Tibial nerve (tissue), 4 donors: ENCODE results near the gene MEGF6. TPM values are rescaled to one million over a fixed set of nuclear protein-coding genes. Genes with fewer than 3 reads are reported as not detected.

ENCODE experiments used
- DNase-seq, 2 donors: peaks; one replicate each; pipeline ENCODE4 v3.0.0-alpha.2; 2019; ENCODE audit warnings: low spot score in 2 of 2
- H3K27ac ChIP-seq, 4 donors: fragments of 200-600 bp; sonication (generic) in 3 of 4; one replicate each; pipeline ENCODE4 v1.5.1; 2017 to 2019; ENCODE audit warnings: mild to moderate bottlenecking in 1 of 4
- H3K27me3 ChIP-seq, 2 donors: fragments of 200-600 bp; sonication (generic) in 1 of 2; one replicate each; pipeline versions ENCODE4 v1.5.1 to v1.6.0; 2017 to 2019
- H3K36me3 ChIP-seq, 3 donors: fragments of 200-600 bp; sonication (generic); one replicate each; pipeline ENCODE4 v1.5.1; 2018 to 2019
- H3K4me1 ChIP-seq, 4 donors: fragments of 200-600 bp; sonication (generic) in 3 of 4; one replicate each; pipeline ENCODE4 v1.5.1; 2017 to 2019
- H3K4me3 ChIP-seq, 4 donors: fragments of 200-600 bp; sonication (generic) in 3 of 4; one replicate each; pipeline ENCODE4 v1.5.1; 2017 to 2019; ENCODE audit warnings: mild to moderate bottlenecking in 1 of 4, moderate library complexity in 1 of 4
- H3K9me3 ChIP-seq, 4 donors: fragments of 200-600 bp; sonication (generic) in 3 of 4; one replicate each; pipeline ENCODE4 v1.5.1; 2017 to 2019
- EP300 ChIP-seq, 2 donors: sonication (generic); formaldehyde crosslinking; IDR thresholded peaks; one replicate each; pipeline ENCODE4 v1.6.1; 2017; ENCODE audit warnings: antibody characterized with exemption in 2 of 2, mild to moderate bottlenecking in 1 of 2
- POLR2A ChIP-seq, 2 donors: fragments of 450-650 bp; IDR thresholded peaks; one replicate each; pipeline ENCODE4 v1.6.1; 2017; ENCODE audit warnings: antibody characterized with exemption in 2 of 2, mild to moderate bottlenecking in 2 of 2, moderate library complexity in 2 of 2
- WGBS, 2 donors: methylation state at CpG; one replicate each; pipeline ENCODE4 v1.1.5; 2018; 5-methylcytosine and 5-hydroxymethylcytosine counted together
- total RNA-seq, 4 donors: library from RNA; depleted of rRNA; stranded (reverse); fragments of >200 nt; gene quantifications; one replicate each; pipeline ENCODE4 v1.1.0, GENCODE V29; 2016
- TF ChIP-seq, protein P1 (sequence below), 5 experiments: fragments of 200-600 bp in 3 of 5; fragments of 450-650 bp in 2 of 5; sonication (generic) in 3 of 5; IDR thresholded peaks; one replicate each; pipeline ENCODE4 v1.5.1; 2016 to 2019; ENCODE audit warnings: antibody characterized with exemption in 5 of 5, mild to moderate bottlenecking in 3 of 5, moderate library complexity in 2 of 5

MEGF6 gene
- total RNA-seq, 4 donors from 2014 or later = 25.3 to 63.3 (median 42.8) TPM

DNA sequence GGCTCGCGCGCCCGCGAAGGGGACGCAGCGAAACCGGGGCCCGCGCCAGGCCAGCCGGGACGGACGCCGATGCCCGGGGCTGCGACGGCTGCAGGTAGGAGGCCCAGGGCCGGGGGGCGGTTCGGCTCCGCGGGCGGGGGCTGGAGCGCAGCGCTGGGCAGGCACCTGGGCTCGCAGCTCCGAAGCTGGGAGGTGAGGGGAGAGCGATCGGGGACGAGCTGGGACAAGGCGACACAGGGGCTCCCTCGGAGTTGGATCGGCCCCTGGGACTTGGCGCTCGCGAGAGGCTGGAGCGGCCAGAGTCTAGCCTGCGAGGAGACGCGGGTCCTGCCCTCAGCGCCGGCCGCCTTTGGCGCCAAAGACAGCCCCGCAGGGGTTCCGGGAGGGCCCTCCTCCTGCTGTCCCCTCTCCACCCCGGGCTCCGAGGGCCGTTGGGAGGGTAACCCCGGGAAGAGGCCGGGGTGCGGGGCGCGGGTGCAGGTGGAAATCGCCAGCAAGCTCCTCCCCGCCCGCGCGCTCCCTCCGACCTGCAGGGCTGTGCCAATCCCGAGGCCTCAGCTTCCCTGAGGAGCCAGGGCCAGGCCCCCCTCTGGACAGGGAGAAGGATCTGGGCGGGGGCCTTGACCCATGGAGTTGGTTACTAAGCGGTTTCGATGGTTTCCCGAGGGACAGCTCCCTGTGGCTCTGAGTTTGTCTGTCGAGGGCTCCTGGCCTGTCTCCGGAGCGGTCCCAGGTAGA is 41.4 kb upstream of the MEGF6 start:
- no peak for DNase-seq
- Histone ChIP-seq H3K36me3 (no peaks in the 10 kb centered on the region), H3K4me3 (peak overlapping the region in 2 of 4 donors; percentile 1 to 45), H3K4me1 (peaks cover 0 to 48% (median 21%) of the 10 kb centered on the region in 4 donors), H3K9me3 (no peaks in the 10 kb centered on the region), H3K27me3 (peaks cover 5 to 64% of the 10 kb centered on the region in 2 donors), H3K27ac (no peak overlapping the region)
- 12 to 20% methylated on average over 17 to 48 of the region's 68 CpGs for WGBS, 2 donors
- no peak for TF ChIP-seq POLR2A (IDR thresholded peaks at IDR 0.05)
- TF ChIP-seq, protein P1, sequence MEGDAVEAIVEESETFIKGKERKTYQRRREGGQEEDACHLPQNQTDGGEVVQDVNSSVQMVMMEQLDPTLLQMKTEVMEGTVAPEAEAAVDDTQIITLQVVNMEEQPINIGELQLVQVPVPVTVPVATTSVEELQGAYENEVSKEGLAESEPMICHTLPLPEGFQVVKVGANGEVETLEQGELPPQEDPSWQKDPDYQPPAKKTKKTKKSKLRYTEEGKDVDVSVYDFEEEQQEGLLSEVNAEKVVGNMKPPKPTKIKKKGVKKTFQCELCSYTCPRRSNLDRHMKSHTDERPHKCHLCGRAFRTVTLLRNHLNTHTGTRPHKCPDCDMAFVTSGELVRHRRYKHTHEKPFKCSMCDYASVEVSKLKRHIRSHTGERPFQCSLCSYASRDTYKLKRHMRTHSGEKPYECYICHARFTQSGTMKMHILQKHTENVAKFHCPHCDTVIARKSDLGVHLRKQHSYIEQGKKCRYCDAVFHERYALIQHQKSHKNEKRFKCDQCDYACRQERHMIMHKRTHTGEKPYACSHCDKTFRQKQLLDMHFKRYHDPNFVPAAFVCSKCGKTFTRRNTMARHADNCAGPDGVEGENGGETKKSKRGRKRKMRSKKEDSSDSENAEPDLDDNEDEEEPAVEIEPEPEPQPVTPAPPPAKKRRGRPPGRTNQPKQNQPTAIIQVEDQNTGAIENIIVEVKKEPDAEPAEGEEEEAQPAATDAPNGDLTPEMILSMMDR (IDR thresholded peaks at IDR 0.05) = no peak
- no peak for TF ChIP-seq EP300 (IDR thresholded peaks at IDR 0.05)

DNA sequence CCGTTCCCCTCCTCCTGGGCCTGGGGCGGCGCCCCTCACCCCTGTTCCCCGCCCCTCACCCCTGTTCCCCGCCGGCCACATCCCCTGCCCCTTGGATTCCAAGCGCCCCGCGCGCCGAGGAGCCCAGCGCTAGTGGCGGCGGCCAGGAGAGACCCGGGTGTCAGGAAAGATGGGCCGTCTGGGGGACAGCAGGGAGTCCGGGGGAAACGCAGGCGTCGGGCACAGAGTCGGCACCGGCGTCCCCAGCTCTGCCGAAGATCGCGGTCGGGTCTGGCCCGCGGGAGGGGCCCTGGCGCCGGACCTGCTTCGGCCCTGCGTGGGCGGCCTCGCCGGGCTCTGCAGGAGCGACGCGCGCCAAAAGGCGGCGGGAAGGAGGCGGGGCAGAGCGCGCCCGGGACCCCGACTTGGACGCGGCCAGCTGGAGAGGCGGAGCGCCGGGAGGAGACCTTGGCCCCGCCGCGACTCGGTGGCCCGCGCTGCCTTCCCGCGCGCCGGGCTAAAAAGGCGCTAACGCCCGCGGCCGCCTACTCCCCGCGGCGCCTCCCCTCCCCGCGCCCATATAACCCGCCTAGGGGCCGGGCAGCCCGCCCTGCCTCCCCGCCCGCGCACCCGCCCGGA is 40.7 kb upstream of the MEGF6 start, which contains the start of gene TP73:
TSS of gene TP73 (plus strand) at position 587 of the 618 bp plus-strand sequence. CDS start 29,850 bp downstream, outside the sequence.
- WGBS, 2 donors = 2% methylated on average over 12 of the region's 80 CpGs; no CpG with 5 or more reads in 1 of the 2 donors
- peak within 1 kb of the TSS in 3 of 4 donors; percentile 1 to 45 (median 17) for H3K4me3 ChIP-seq
- no peak for DNase-seq
- H3K27ac ChIP-seq = no peak within 1 kb of the TSS
- peaks cover 5 to 57% of the 10 kb centered on the region in 2 donors for H3K27me3 ChIP-seq
- TF ChIP-seq, protein P1 (IDR thresholded peaks at IDR 0.05) = no peak
- TF ChIP-seq POLR2A (IDR thresholded peaks at IDR 0.05) (no peak), EP300 (IDR thresholded peaks at IDR 0.05) (no peak)
- no peaks in the 10 kb centered on the region for H3K9me3 ChIP-seq
- H3K4me1 ChIP-seq = peaks cover 0 to 48% (median 21%) of the 10 kb centered on the region in 4 donors
- H3K36me3 ChIP-seq = peaks cover 0 to 5% (median 0%) of the 10 kb centered on the region in 3 donors

DNA sequence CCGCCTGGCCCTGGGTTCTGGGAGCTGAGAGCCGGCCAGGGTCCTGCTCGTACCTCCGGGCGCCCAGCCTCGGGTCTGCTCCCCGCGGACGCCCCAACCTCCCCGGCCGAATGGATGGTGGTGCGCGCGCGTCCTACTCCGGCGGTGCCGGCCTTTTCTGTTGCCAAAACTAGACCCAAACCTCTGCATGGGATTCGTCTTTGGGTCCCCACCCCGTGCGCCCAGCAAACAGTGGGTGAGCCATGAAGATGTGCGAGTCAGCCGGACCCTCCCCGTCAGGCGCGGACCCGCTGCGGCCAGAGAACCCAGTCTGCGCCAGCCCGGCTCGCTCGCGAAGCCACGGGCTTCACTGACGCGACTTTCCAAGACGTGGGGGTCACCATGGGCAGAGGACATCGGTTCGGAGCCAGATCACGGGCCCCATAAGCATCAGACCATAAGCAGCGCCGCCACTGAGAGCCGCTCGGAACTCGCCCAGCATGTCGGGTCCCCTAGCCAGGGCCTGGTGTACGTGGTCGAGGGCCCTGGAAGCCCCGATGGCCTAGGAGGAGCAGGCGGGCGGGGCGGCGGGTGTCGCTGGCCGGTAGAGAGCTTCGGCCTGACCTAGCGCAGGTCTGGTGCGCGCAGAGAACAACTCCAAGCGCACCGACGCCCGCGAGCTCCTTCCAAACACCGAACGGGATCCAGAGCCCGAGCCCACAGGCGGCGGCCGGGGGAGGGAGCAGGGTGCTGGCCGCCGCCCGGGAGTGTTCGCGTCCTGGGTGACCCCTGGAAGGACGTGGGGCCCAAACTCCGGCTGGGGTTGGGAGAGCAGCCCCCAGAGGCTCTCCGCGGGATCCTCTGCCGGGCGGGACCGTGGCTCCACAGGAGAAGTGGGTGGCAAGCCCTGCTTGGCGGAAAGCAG is 40.0 kb upstream of the MEGF6 start:
- TF ChIP-seq, protein P1 (IDR thresholded peaks at IDR 0.05) = no peak
- Histone ChIP-seq H3K4me3 (peak overlapping the region in 1 of 4 donors; percentile 71), H3K27ac (no peak overlapping the region), H3K36me3 (peaks cover 0 to 13% (median 0%) of the 10 kb centered on the region in 3 donors), H3K9me3 (no peaks in the 10 kb centered on the region), H3K27me3 (peaks cover 5 to 50% of the 10 kb centered on the region in 2 donors), H3K4me1 (peaks cover 0 to 48% (median 21%) of the 10 kb centered on the region in 4 donors)
- no peak for DNase-seq
- 0 to 5% methylated on average over 1 to 43 of the region's 83 CpGs for WGBS, 2 donors

DNA sequence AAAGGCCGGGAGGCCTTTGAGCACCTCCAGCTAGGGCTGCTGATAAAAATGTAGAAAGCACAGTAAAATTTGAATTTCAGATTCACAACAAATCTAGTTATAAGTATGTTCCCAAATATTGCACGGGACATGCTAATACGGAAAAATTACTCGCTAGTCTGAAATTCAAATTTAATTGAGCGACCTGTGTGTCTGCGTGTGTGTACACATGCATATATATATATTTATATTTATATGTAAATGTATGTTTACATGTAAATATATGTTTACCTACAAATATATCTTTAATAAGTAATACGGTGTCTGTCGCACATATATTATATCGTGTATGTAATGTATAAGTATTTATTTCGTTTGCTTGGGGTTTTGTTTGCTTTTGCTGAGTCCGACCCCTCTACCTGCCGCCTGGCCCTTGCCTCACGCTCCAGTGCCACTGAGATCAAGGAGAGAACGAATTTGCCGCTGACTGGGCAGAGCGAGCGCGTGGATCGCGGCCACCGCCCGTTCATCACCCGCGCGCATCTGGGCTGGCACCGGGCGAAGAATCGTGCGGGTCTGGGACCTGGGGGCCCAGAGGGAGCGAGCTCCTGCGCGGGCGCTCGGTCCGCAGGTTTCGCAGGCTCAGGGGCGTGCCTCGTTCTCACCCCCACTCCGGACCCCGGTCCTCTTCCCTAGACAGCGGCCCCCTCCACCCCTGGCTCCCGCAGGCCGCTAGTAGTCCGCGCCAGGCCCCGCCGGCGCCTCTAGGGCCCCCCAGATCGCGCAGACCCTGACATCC is 39.1 kb upstream of the MEGF6 start:
- H3K36me3 ChIP-seq = peaks cover 0 to 21% (median 5%) of the 10 kb centered on the region in 3 donors
- DNase-seq = no peak
- peak in 1 of 2 donors; percentile 73 for TF ChIP-seq EP300 (IDR thresholded peaks at IDR 0.05)
- TF ChIP-seq, protein P1 (IDR thresholded peaks at IDR 0.05) = no peak
- H3K9me3 ChIP-seq = no peaks in the 10 kb centered on the region
- H3K27ac ChIP-seq = no peak overlapping the region
- peaks cover 0 to 48% (median 21%) of the 10 kb centered on the region in 4 donors for H3K4me1 ChIP-seq
- WGBS, 2 donors = 9 to 20% methylated on average over 20 to 48 of the region's 50 CpGs
- H3K27me3 ChIP-seq = peaks cover 5 to 50% of the 10 kb centered on the region in 2 donors
- H3K4me3 ChIP-seq = peak overlapping the region in 3 of 4 donors; percentile 71 to 97 (median 76)
